HepG2 (cell line): ENCODE measurements around the gene GK. TPM values are rescaled to one million over a fixed set of nuclear protein-coding genes. Genes with fewer than 3 reads are reported as not detected.

Source experiments
- BRCA1 ChIP-seq: sonication (generic); formaldehyde crosslinking; IDR thresholded peaks from 2 replicates; pipeline ENCODE4 v1.4.0; 2020; ENCODE audit warnings: missing genetic modification reagents
- CHCHD3 ChIP-seq: sonication (generic); formaldehyde crosslinking; IDR thresholded peaks from 2 replicates; pipeline ENCODE4 v1.8.0; 2022; ENCODE audit warnings: mild to moderate bottlenecking, missing genetic modification reagents, moderate library complexity
- ERF ChIP-seq: IDR thresholded peaks from 2 replicates; pipeline ENCODE4 v1.6.1; 2018; ENCODE audit warnings: missing biosample characterization, missing genetic modification reagents
- FOXA3 ChIP-seq: IDR thresholded peaks from 2 replicates; pipeline ENCODE4 v1.6.1; 2016; ENCODE audit warnings: missing genetic modification reagents, missing compliant biosample characterization
- GABPB1 ChIP-seq: IDR thresholded peaks from 2 replicates; pipeline ENCODE4 v1.6.1; 2016; ENCODE audit warnings: mild to moderate bottlenecking, missing genetic modification reagents, moderate library complexity, missing compliant biosample characterization
- HBP1 ChIP-seq: IDR thresholded peaks from 2 replicates; pipeline ENCODE4 v1.6.1; 2016; ENCODE audit warnings: low read depth, control low read depth
- KLF11 ChIP-seq: IDR thresholded peaks from 2 replicates; pipeline ENCODE4 v1.6.1; 2016; ENCODE audit warnings: missing compliant biosample characterization
- KLF12 ChIP-seq: sonication (generic); formaldehyde crosslinking; IDR thresholded peaks from 2 replicates; pipeline ENCODE4 v1.4.0; 2020; ENCODE audit warnings: missing genetic modification reagents, borderline replicate concordance
- KLF13 ChIP-seq: sonication (generic); formaldehyde crosslinking; IDR thresholded peaks from 2 replicates; pipeline ENCODE4 v1.4.0; 2020; ENCODE audit warnings: mild to moderate bottlenecking, missing genetic modification reagents
- MBD4 ChIP-seq: IDR thresholded peaks from 2 replicates; pipeline ENCODE4 v1.6.1; 2012; ENCODE audit warnings: low read length, inconsistent platforms, borderline replicate concordance
- MXI1 ChIP-seq: IDR thresholded peaks from 3 replicates; pipeline ENCODE4 v1.6.1; 2012; ENCODE audit warnings: low read depth, low read length, inconsistent platforms, borderline replicate concordance
- NFE2 ChIP-seq: sonication (generic); formaldehyde crosslinking; IDR thresholded peaks from 2 replicates; pipeline ENCODE4 v1.4.0; 2020; ENCODE audit warnings: missing genetic modification reagents
- SKIL ChIP-seq: sonication (generic); formaldehyde crosslinking; IDR thresholded peaks from 2 replicates; pipeline ENCODE4 v1.8.0; 2022; ENCODE audit warnings: missing genetic modification reagents, mild to moderate bottlenecking, moderate library complexity, borderline replicate concordance
- SOX13 ChIP-seq, 3 experiments: fragments of 450-650 bp in 1 of 3; sonication (generic) in 1 of 3; formaldehyde crosslinking in 1 of 3; IDR thresholded peaks in 2 of 3; conservative IDR thresholded peaks in 1 of 3; 2 replicates each; pipeline versions ENCODE4 v1.5.0 to v1.6.1; 2016 to 2020; ENCODE audit warnings: antibody characterized with exemption in 1 of 3, mild to moderate bottlenecking in 1 of 3, missing compliant biosample characterization in 1 of 3, missing genetic modification reagents in 1 of 3, moderate library complexity in 1 of 3
- SOX5 ChIP-seq: IDR thresholded peaks from 2 replicates; pipeline ENCODE4 v1.6.1; 2016; ENCODE audit warnings: borderline replicate concordance
- SP2 ChIP-seq: sonication (generic); formaldehyde crosslinking; IDR thresholded peaks from 2 replicates; pipeline ENCODE4 v1.5.1; 2020; ENCODE audit warnings: mild to moderate bottlenecking, missing genetic modification reagents
- STAG1 ChIP-seq: sonication (generic); formaldehyde crosslinking; IDR thresholded peaks from 2 replicates; pipeline ENCODE4 v1.4.0; 2020; ENCODE audit warnings: missing genetic modification reagents
- TP53 ChIP-seq: sonication (generic); formaldehyde crosslinking; conservative IDR thresholded peaks from 2 replicates; pipeline ENCODE4 v1.4.0; 2020; ENCODE audit warnings: missing genetic modification reagents
- ZNF12 ChIP-seq: sonication (generic); formaldehyde crosslinking; IDR thresholded peaks from 2 replicates; pipeline ENCODE4 v1.5.0; 2020; ENCODE audit warnings: missing genetic modification reagents
- ZNF639 ChIP-seq: conservative IDR thresholded peaks from 2 replicates; pipeline ENCODE4 v1.6.1; 2018; ENCODE audit warnings: missing genetic modification reagents
- ZNF761 ChIP-seq: sonication (generic); formaldehyde crosslinking; conservative IDR thresholded peaks from 2 replicates; pipeline ENCODE4 v1.4.0; 2020; ENCODE audit warnings: mild to moderate bottlenecking, missing genetic modification reagents
- ZNF792 ChIP-seq: IDR thresholded peaks from 2 replicates; pipeline ENCODE4 v1.6.1; 2016
- polyA plus RNA-seq, 8 experiments: library from polyadenylated mRNA; depleted of rRNA in 3 of 8; stranded (reverse) in 7 of 8; unstranded in 1 of 8; fragments of >200 nt; fragmentation: Illumina TruSeq in 4 of 8; extraction: Trizol in 4 of 8; gene quantifications; 2 replicates each; pipeline versions ENCODE4 v1.2.1 to v1.2.3, GENCODE V29; 2011 to 2016; ENCODE audit warnings: low read depth in 4 of 8, missing spikeins in 1 of 8, mixed read lengths in 1 of 8; ENCODE audit not compliant: insufficient read depth in 1 of 8
- total RNA-seq, 5 experiments: library from RNA; depleted of rRNA; stranded (reverse); fragments of >200 nt; fragmentation: Illumina TruSeq; extraction: Trizol; gene quantifications; 2 replicates each; pipeline ENCODE4 v1.2.3, GENCODE V29; 2016; ENCODE audit warnings: low read depth in 1 of 5
- TF ChIP-seq, protein P1 (sequence below): sonication (generic); formaldehyde crosslinking; IDR thresholded peaks from 2 replicates; pipeline ENCODE4 v1.4.0; 2020; ENCODE audit warnings: missing genetic modification reagents, mild to moderate bottlenecking, borderline replicate concordance
- TF ChIP-seq, protein P2 (sequence below): IDR thresholded peaks from 2 replicates; pipeline ENCODE4 v1.6.1; 2016; ENCODE audit warnings: low read depth, borderline replicate concordance

The GK gene
- total and polyA plus RNA-seq, 2 of the 13 experiments (the other 11 are each of a cell fraction or from before 2014, with no cell fraction given) = 64.2 to 265 TPM

DNA sequence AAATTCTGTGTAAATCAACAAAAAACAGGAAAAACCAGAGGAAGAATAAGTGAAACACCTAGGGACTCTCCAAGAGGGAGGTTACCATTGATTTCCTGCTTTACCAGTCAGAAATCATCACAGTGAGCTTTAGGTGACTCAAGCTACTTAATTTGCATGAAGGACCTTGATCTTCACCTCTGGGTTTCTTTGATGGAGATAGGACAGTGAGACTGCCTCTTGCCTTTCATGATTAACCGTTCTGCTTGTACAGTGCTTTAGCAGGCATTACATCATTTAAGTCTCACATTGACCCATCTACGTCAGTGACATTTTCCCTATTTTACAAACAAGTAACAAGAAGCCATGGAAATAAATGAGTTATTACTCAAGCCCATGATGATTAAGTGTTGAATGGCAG is 3.4 kb upstream of the GK start (continued):
- TF ChIP-seq, protein P1, sequence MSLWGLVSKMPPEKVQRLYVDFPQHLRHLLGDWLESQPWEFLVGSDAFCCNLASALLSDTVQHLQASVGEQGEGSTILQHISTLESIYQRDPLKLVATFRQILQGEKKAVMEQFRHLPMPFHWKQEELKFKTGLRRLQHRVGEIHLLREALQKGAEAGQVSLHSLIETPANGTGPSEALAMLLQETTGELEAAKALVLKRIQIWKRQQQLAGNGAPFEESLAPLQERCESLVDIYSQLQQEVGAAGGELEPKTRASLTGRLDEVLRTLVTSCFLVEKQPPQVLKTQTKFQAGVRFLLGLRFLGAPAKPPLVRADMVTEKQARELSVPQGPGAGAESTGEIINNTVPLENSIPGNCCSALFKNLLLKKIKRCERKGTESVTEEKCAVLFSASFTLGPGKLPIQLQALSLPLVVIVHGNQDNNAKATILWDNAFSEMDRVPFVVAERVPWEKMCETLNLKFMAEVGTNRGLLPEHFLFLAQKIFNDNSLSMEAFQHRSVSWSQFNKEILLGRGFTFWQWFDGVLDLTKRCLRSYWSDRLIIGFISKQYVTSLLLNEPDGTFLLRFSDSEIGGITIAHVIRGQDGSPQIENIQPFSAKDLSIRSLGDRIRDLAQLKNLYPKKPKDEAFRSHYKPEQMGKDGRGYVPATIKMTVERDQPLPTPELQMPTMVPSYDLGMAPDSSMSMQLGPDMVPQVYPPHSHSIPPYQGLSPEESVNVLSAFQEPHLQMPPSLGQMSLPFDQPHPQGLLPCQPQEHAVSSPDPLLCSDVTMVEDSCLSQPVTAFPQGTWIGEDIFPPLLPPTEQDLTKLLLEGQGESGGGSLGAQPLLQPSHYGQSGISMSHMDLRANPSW (CRISPR knock-in tag) = no peak
- TF ChIP-seq HBP1 (CRISPR knock-in tag) (no peak), MBD4 (no peak), KLF12 (CRISPR knock-in tag) (no peak), KLF11 (CRISPR knock-in tag) (no peak), KLF13 (CRISPR knock-in tag) (no peak), ZNF12 (CRISPR knock-in tag) (no peak), GABPB1 (CRISPR knock-in tag) (no peak), SOX13 (IDR thresholded peaks at IDR 0.05) (no peak), SOX13 (CRISPR knock-in tag; conservative IDR thresholded peaks at IDR 0.05 in 1 of 2, IDR thresholded peaks at IDR 0.05 in 1 of 2) (peak in 1 of 2 experiments; percentile 63; a peak in 2 of 4 replicates), SP2 (CRISPR knock-in tag) (no peak), NFE2 (CRISPR knock-in tag) (no peak), FOXA3 (peak; percentile 65), MXI1 (no peak), SOX5 (CRISPR knock-in tag) (peak; percentile 69), STAG1 (no peak), SKIL (CRISPR knock-in tag) (peak; percentile 19; the same call in 1 of the 2 replicates), CHCHD3 (CRISPR knock-in tag) (no peak), ZNF761 (no peak), ZNF639 (CRISPR knock-in tag) (no peak), BRCA1 (CRISPR knock-in tag) (no peak), ZNF792 (no peak), ERF (CRISPR knock-in tag) (0 out of 2 replicates have a peak, but pooled peaks have one; percentile 14), TP53 (CRISPR knock-in tag) (no peak)
- TF ChIP-seq, protein P2, sequence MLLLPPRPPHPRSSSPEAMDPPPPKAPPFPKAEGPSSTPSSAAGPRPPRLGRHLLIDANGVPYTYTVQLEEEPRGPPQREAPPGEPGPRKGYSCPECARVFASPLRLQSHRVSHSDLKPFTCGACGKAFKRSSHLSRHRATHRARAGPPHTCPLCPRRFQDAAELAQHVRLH (CRISPR knock-in tag) = no peak
